Amniotic epithelial cell (primary cell): ENCODE data around the gene SYNC.

ENCODE experiments used
- DNase-seq: peaks from one replicate; pipeline ENCODE4 v3.0.0-alpha.2; 2010; ENCODE audit warnings: low read depth

SYNC gene

DNA sequence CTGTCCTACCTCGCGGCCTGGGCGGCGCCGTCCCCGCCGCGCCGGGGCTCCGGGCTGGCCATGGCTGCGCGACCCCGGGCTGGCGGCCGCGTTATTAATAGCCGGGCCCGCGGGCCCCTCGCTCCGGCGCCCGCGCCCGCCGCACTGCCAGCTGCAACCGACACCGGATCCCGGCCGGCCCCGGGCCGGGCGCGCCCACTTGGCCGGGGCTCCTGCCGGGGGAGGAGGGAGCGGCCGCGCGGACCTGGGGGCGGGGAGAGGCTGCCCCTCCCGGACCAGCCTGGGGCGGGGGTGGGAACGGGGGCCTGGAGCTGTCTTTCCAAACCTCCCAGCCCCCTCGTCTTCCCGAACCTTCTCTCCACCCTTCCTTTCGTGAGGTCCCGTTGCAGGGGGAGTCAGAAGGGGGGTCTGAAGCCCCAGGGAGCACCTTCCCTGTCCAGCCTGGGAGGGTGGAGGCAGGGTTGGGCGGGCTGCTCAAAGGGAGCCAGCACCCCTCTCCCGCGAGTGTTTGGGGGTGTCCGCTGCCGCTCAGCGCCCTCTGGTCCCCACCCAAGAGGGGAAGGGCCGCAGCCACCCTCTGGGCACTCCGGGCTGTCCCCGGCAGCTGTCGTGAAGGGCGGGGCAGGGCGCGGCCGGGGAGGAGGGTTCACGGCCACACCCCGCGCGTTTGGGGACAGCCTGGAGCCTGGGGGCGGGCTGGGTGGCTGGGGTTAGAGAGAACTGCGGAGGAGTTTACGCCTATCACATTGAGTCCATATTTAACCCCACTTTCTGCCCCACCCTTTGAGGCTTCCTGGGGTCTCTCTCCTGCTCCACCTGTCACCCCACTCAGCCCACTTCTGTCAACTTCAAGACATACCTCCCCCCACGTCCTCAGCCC lies at the start of gene SYNC:
Gene SYNC (minus strand): TSS at position 172 of the 880 bp plus-strand sequence. CDS start 110 bp downstream, at position 62.
- no peak for DNase-seq

DNA sequence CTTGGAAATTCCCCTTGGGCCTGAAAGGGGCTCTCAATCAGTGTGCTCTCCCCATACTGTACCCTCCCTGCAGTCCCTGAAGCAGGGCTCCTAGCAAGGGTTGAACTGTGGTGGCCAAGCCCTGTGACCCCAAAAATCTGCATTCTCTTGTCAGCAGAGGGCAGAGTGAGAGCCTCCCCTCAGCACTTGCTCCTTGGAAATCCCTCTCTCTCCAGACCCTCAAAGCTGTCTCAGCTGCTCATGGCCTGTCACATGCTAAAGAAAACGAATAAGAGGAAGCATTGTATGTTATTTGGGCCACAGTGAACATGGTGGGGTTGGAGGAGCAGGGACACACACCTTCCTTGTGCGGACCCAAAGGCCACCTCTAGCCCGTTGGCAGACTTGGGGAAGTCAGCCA lies 47.2 kb upstream of the SYNC start:
- DNase-seq: no peak

DNA sequence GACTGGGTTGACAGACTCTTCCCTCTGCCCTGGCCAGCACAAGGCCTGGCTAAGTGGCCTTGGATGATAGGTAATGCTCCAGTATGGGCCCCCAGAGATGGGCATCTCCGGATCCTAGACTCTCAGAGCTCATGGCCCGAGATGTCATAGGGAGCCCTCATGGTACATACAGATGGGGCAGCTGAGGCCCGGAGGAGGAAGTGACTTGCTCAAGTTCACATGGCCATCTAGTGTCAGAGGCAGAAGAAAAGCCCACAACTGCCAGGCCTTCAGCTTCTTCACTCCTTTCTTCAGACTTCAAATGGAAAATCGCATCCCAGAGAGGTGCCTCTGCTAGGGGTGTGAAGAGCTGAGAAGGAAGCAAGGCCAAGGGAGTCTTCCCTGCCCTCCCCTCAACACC lies 46.8 kb upstream of the SYNC start:
- DNase-seq: no peak

DNA sequence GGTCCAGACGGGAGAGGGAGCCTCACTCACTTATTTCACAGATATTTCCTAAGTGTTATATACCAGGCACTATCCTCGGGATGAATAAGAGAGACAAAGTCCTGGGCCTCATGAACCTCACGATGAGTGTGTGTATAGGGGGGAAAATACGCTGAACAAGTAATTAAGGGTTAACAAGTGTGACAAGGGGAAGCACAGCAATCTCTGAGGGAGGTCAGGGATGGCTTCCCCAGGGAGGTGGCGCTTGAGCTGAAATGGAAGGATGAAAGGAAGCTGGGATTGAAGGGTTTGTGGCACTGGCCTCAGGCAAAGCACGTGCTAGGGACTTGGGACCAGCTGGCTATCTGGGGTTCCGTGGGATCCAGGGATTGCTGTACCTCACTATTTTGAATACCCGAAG lies 46.4 kb upstream of the SYNC start:
- no peak for DNase-seq

DNA sequence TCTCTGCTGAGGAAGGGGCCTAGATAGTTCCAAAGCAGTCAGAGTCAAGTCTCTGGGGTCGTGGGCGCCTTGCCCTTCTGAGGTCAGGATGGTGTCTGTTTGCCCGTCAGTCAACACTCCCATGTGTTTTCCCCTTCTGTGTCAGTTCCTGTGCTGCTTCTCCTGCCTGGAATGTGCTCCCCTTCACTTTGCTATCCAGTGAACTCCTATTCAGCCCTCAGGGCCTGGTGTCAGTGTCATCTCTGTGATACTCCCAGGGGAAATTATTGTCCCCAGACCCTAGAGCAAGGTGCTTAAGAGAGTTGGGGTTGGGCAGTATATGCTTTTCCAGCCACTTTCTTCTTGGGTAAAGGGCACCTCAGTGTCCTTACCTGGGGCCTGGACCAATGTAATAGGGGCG lies 45.8 kb upstream of the SYNC start:
- no peak for DNase-seq

DNA sequence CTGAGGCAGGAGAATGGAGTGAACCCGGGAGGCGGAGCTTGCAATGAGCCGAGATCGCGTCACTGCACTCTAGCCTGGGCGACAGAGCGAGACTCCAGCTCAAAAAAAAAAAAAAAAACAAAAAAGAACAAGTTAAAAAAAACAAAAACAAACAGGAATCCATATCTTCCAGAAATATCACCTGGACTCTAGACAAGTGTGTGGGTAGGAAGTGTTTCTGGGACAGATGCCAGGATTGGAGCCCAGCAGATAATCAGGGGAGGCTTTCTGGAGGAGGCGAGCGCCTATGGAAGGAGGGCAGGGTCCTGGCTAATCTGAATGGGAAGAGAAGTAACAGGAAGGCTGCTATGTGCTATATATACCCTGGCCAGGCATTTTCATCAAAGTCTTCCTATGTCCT lies 43.6 kb upstream of the SYNC start:
- DNase-seq: peak; percentile 23

DNA sequence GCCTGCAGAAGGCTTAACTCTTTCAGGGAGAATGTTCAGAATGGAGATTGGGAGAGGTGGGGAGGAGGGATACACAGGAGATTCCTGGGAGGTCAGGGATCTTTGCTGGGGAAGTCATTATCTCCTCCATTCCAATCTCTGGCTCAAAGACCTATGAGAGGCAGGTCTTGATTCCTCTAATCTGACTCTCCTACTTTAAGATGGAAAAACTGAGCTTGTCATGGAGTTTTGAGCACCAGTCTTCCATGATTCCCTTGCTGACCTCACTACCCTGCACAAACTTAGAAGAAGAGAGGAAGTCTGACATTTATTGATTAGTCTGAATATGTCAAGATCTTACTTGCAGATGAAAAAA lies 41.5 kb upstream of the SYNC start:
- DNase-seq: no peak

DNA sequence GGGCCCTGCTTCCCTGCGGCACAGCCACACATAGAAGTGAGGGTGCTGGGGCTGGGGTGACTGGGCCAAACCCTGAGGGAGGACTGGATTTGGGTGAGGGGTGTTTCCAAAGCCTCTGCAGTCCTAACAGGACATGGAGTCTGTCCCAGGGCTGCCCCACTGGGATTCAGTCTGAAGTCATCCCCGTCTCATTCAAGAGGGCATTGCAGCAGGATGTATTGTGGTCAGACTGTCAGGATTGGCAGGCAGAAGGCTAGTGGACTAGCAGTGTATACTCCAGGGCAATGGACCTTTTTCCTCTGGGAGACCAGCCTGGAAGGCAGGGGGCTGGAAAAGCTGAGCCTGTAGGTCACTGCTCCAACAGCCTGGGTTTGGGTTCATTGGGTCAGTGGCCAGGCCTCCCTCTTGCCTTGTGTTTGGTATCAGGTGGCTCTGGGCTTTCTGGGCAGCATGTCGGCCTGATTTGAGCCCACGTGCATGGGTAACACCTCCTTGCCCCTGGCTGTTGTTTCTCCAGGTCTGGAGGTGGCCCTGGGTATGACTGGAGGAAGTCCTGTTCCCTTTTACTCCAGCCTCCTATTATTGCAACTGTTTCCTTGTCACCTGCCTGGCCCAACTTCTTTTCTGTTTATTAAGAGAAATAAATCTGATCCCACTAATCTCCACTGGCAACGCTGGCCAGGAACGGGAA lies 41.0 kb upstream of the SYNC start:
- no peak for DNase-seq

DNA sequence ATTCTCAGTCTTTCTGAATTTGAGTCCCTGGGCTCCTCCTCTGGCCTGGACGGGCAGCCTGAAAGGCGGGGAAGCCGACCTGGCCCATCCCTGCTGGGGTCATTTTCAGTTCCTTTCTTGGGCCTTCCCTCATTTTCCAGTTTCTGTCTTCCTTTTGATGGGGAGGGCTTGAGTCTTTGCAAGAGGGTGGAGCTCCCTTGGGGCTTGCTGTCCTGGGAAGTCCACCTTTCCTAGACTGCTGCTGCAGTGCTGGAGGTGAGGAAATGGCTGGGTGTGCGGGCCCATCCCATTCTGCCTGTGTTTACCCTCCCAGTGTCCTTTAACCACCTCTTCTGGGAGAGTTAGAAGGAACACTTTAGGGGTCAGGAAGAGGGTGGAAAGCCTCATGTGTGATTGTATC lies 40.4 kb upstream of the SYNC start:
- no peak for DNase-seq

DNA sequence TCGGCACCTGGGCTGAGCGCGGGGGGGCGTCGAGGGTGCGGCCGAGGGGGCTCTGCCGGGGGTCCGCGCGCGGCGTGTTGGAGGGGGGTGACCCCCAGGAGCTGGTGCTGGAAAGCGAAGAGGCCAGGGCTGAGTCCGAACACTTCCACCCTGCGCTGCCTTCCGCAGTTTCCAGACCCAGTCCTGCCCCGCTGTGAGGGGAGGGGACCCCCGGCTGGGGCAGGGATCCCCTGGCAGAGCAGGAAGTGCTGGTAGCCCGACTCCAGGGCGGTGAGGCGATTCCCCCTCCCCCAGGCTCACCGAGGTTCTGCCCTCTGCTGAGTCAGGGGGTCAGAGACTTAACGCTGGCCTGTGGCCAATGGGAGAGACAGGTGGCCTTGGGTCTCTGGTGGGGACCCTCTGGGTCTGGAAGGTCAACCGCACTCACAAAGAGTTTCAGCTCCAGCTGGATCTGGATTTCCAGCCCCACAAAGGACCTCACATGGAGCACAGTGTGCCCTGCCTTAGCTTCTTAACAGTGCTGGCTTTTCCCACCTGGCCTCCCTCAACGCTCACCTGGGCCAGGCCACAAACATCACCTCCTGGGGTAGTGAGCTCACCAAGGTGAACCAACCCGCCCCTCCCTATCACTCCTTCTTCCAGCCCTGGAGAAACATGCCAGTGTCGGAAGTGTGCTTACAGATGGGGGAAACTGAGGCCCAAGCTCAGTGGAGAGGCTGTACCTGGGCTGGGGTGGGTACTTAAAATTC lies 39.8 kb upstream of the SYNC start:
- DNase-seq: no peak

DNA sequence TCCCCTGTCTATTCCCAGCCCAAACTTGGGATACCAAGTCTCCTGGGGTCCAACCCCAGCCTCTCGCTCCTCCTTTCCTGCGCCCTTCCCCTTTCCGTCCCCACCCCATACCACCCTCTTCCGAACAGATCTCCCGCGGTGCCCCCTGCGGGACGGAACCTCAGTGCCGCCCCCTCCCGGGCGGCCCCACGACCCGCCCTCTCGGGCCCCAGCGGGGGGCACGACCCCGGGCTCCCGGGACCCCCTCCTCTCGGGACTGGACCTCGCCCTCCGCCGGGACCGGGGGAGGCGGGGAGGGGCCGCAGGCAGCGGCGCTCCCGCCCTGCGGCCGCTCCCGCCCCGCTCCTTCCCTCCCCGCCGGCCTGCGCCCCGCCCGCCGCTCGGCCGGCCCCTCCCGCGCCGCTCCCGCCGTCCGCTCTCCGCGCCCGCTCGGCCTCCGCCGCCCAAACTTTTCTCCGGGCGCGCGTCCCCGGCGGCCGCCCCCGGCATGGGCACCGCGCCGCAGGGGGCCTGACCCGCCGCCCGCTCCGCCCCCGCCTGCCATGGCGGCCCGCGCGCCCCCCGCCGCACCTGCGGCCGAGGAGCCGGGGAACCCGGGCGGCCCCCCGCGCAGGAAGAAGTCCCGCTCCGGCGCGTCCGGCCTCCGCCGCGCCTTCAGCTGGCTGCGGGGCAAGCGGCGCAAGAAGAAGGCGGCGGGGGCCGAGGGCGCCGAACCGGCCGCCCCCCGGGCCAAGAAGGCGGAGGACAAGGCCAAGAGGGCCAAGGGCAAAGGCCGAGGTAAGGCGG lies 39.0 kb upstream of the SYNC start:
- DNase-seq: no peak

DNA sequence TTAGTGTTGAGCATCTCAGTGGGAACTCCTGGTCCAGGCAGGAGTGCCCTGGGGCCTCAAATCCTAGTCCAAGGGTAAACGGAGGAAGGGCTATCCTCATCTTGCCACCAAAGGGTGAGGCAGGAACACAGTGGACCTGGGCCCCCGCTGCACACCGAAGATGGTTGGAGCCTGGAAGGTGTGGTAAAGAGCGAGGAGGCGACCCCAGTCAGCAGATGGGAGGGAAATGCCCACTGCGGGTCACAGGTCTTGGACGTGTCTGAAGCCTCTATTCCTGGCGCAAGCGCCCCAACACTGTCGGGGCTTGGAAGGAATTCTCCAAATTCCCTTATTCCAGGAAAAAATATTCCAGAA lies 38.5 kb upstream of the SYNC start:
- no peak for DNase-seq

DNA sequence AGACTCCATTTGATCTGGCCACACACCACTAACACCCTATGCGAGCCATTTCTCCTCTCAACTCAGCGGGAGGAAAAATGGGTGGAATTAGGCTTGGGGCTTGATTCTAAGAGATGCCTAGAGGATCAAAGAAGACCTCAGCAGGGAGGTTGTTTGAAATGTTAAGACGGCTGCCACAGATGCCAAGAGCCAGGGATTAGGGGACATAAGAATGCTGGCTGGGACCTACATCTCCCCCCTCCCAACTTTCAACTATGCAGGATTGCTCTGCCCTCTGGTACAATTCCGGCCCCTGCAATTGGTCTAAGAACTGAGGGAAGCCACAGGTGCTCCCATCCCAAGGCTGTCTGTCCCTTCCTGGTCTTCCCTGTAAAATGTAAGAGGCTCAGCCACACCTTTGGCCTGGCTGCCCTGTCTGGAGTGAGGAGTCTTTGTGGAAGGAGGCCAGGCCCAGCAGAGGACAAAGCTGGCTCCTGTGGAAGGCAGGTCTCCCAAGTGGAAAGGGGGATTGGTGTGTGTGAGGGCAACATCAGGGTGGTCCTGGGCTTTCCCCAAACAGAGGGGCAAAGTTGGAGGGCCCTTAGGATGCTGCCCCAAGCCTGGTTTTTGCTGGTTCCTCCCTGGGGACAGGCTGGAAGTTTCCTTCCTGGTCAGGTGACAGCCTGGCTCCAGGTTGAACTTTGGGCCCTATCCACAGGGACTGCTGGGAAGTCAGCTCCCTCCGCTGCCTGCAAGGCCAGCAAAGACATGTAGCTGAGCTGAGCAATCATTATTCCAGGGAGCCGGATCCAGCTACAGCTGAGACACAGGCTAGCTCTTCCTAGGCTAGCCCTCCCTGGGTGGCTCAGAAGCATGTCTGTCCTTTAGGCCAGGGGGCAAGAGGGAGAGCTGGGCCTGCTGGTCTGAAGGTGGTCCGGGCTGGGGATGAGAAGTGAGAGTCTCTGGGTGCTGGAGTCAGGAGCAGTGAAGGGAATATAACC lies 34.5 kb upstream of the SYNC start:
- no peak for DNase-seq

DNA sequence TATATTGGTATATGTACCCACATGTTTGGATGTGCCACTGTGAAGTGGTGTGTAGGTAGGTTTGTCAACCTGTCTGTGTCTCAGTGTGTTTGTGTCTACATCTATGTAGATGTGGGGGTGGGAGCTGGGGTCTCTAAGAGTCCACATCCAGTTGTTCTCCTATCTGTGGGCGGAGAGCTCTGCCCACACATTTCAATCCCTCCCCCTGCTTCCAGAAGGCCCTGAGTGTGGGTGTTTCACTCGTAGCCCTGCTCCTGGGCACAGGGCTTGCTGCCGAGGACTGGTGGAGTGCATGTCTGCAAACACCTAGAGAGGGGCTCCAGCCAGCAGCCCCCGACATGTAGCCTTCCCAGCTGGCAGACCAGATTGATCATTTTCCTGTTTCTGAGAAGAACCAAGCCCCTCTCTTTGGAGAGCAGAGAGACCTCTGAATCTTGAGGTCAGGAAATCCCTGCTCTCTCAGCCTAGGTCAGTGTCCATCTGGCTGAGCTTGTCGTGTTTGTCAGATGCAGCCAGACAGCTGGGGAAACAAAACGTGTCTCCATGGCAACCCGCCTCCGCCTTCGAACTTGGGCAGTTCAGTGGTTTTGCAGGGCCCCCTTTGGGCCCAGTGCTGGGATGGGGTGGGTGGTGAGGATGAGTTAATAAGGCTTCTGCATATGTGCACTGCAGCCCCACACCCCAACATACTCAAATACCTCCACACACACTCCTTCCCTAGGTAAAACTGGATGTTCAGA lies 31.2 kb upstream of the SYNC start:
- no peak for DNase-seq

DNA sequence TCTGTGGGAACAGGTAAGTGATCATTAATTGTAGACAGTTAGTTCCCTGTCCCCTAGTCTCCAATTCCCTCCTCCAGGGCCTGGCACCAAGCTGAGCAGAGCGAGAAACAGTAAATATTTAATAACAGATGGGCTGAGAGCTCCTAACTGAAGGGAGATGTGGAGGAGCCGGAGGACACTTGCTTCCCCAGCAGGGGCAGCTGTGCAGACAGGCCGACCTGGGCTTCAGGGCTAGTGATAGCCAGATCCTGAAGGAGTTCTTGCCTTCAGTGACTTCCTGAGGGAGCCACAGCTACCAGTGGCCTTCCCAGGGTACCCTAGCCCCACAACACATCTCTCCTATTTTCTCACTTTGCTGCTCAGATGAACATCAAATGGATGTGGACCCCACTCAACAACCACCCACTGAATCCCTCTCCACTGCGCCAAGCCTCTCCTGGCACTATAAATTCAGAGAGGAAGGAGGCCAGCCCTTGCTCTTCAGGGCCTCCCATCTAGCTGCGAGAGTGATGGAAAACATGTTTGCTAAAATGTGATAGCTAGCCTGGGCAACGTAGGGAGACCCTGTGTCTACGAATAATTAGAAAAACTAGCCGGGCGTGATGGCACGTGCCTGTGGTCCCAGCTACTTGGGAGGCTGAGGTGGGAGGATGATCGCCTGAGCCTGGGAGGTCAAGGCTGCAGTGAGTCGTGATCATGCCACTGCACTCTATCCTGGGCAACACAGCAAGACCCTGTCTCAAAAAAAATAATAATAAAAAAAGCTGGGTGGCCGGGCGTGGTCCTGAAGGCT lies 26.9 kb upstream of the SYNC start:
- no peak for DNase-seq

DNA sequence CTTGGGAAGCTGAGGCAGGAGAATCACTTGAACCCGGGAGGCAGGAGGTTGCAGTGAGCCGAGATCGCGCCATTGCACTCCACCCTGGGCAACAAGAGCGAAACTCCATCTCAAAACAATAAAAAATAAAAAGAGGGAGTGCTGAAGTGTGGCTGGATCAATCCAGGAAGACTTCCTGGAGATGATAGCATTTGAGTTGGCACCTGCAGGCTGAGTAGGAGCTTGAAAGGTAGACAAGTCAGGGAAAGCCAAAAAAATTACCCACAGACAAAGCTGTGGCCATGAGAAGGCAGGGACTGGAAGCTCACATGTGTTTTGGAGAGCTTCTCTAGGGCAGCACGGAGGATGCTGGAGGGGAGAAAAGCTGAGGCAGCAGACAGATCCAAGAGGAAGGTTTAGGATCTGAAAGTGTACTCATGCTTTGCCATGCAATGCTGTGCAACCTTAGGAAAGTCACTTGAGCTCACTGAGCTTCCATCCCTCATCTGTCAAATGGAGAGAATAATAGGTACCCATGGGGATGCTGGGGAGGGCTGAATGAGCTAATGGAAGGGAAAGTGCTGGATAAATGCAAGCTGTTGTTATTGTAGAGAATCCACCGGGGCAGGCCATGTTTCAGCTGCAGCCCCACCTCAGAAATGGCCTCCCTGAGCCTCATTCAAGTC lies 26.0 kb upstream of the SYNC start:
- no peak for DNase-seq

DNA sequence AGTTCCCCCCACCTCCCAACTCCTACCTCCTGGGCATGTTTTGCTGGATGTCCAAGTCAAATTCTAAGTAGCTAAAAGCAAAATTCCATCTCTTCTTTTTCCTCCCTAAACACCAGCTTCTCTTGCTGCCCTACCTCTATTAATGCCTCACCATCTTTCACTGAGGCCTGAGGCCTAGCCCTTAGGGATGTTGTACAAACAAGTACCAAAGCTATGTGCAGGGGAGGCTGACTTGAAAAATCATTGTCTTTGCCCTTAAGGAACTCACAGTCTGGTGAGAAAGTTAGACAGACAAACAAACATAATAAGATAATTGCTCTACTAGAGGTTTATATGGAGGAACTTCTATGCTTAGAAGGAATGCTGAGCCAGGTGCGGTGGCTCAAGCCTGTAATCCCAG lies 25.3 kb upstream of the SYNC start:
- no peak for DNase-seq

DNA sequence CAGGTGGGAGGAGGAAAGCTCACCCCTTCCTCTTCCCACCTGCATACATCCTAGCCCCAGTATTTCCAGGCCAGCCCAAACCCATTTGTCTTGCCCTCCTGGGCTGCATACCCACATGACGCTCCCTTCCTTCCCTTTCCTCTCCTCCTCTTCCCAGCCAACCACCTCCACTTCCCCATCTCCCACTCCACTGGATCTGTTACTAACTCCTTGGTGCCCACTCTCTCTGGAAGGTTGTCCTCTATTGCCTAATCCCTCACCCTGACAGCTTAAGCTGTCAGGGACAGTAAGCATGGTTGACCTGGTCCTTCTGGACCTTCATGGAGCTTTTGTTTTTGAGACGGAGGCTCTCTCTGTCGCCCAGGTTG lies 23.0 kb upstream of the SYNC start:
- DNase-seq: no peak
